Right atrium auricular region (tissue), 2 donors: ENCODE data around the gene ITPR3. TPM values are rescaled to one million over a fixed set of nuclear protein-coding genes. Genes with fewer than 3 reads are reported as not detected.

Source experiments
- DNase-seq: peaks from one replicate; pipeline ENCODE4 v3.0.0-alpha.2; 2019; ENCODE audit warnings: low spot score
- H3K27ac ChIP-seq, 2 donors: fragments of 200-600 bp; sonication (generic); 1 replicate in 1 of 2; 2 replicates in 1 of 2; pipeline ENCODE4 v1.5.1; 2016 to 2019
- H3K27me3 ChIP-seq, 2 donors: fragments of 200-600 bp; sonication (generic); one replicate each; pipeline versions ENCODE4 v1.5.1 to v1.6.0; 2017 to 2019
- H3K36me3 ChIP-seq: fragments of 200-600 bp; sonication (generic); one replicate; pipeline ENCODE4 v1.5.1; 2016
- H3K4me1 ChIP-seq, 2 donors: fragments of 200-600 bp; sonication (generic); one replicate each; pipeline versions ENCODE4 v1.5.1 to v1.6.0; 2017 to 2019
- H3K4me3 ChIP-seq, 2 donors: fragments of 200-600 bp; sonication (generic); 1 replicate in 1 of 2; 2 replicates in 1 of 2; pipeline ENCODE4 v1.5.1; 2017 to 2019; ENCODE audit warnings: mild to moderate bottlenecking in 1 of 2, moderate library complexity in 1 of 2
- H3K9me3 ChIP-seq, 2 donors: fragments of 200-600 bp; sonication (generic); one replicate each; pipeline ENCODE4 v1.5.1; 2019
- CTCF ChIP-seq, 2 donors: fragments of 200-600 bp; sonication (generic); IDR thresholded peaks; one replicate each; pipeline ENCODE4 v1.5.1; 2019; ENCODE audit warnings: antibody characterized with exemption in 2 of 2
- total RNA-seq, 2 donors: library from RNA; depleted of rRNA; stranded (reverse); fragments of >200 nt; gene quantifications; one replicate each; pipeline ENCODE4 v1.1.0, GENCODE V29; 2016

Gene ITPR3
- total RNA-seq, 2 donors from 2014 or later, result 6.2 to 17.7 TPM

GRCh38 chr6:33731751-33732282 lies 110.7 kb downstream of the ITPR3 start:
- H3K36me3 ChIP-seq, result peaks cover 43% of the 10 kb centered on the region
- no peaks in the 10 kb centered on the region for H3K27me3 ChIP-seq
- no peaks in the 10 kb centered on the region for H3K9me3 ChIP-seq
- H3K4me3 ChIP-seq, result no peak overlapping the region
- H3K27ac ChIP-seq, result peak overlapping the region; percentile 71 to 77
- TF ChIP-seq CTCF (IDR thresholded peaks at IDR 0.05), result no peak
- H3K4me1 ChIP-seq, result peaks cover 0 to 33% of the 10 kb centered on the region in 2 donors
- no peak for DNase-seq

GRCh38 chr6:33732385-33732784 lies 111.3 kb downstream of the ITPR3 start:
- peaks cover 38% of the 10 kb centered on the region for H3K36me3 ChIP-seq
- H3K27ac ChIP-seq, result peak overlapping the region; percentile 71 to 77
- H3K27me3 ChIP-seq, result no peaks in the 10 kb centered on the region
- DNase-seq, result no peak
- no peaks in the 10 kb centered on the region for H3K9me3 ChIP-seq
- H3K4me1 ChIP-seq, result peaks cover 0 to 33% of the 10 kb centered on the region in 2 donors
- TF ChIP-seq CTCF (IDR thresholded peaks at IDR 0.05), result no peak
- no peak overlapping the region for H3K4me3 ChIP-seq

- Histone ChIP-seq H3K4me1 (peaks cover 0 to 32% of the 10 kb centered on the region in 2 donors), H3K9me3 (no peaks in the 10 kb centered on the region), H3K27me3 (no peaks in the 10 kb centered on the region), H3K27ac (peak overlapping the region; percentile 71 to 77), H3K4me3 (no peak overlapping the region), H3K36me3 (peaks cover 39% of the 10 kb centered on the region)
- no peak for DNase-seq
- TF ChIP-seq CTCF (IDR thresholded peaks at IDR 0.05), result no peak
Observed at GRCh38 chr6:33732817-33733708, 111.9 kb downstream of the ITPR3 start.

- no peaks in the 10 kb centered on the region for H3K27me3 ChIP-seq
- no peak overlapping the region for H3K4me3 ChIP-seq
- peaks cover 0 to 37% of the 10 kb centered on the region in 2 donors for H3K4me1 ChIP-seq
- H3K9me3 ChIP-seq, result no peaks in the 10 kb centered on the region
- TF ChIP-seq CTCF (IDR thresholded peaks at IDR 0.05), result no peak
- peak overlapping the region in 1 of 2 donors; percentile 77 for H3K27ac ChIP-seq
- no peak for DNase-seq
- H3K36me3 ChIP-seq, result peaks cover 45% of the 10 kb centered on the region
Observed at GRCh38 chr6:33733709-33734007, 112.5 kb downstream of the ITPR3 start.

- DNase-seq, result no peak
- Histone ChIP-seq H3K27ac (no peak overlapping the region), H3K4me3 (no peak overlapping the region), H3K27me3 (no peaks in the 10 kb centered on the region), H3K9me3 (no peaks in the 10 kb centered on the region), H3K4me1 (peaks cover 0 to 48% of the 10 kb centered on the region in 2 donors), H3K36me3 (peaks cover 50% of the 10 kb centered on the region)
- TF ChIP-seq CTCF (IDR thresholded peaks at IDR 0.05), result no peak
Observed at GRCh38 chr6:33735216-33735615, 114.1 kb downstream of the ITPR3 start.
